Measurements from ENCODE around the gene SLC39A10.

- no peak for TF ChIP-seq EP300 (IDR thresholded peaks at IDR 0.05)
- TF ChIP-seq CTCF (IDR thresholded peaks at IDR 0.05) = no peak
- TF ChIP-seq POLR2A (IDR thresholded peaks at IDR 0.05) = no peak
Measured at GRCh38 chr2:195632856-195633572, 24.0 kb upstream of the SLC39A10 start.

Measured in sigmoid colon (tissue), 4 donors.